OCI-LY1 (cell line): ENCODE measurements around the gene CAMK1G.

Source experiments
- H2AFZ ChIP-seq: fragments of 200-600 bp; sonication (generic), shearing (Covaris generic); 2 replicates; pipeline ENCODE4 v1.6.0; 2014; ENCODE audit warnings: antibody characterized with exemption, mild to moderate bottlenecking, low read length
- H3F3A ChIP-seq: fragments of 200-600 bp; sonication (generic), shearing (Covaris generic); 2 replicates; pipeline ENCODE4 v1.6.0; 2014; ENCODE audit warnings: mild to moderate bottlenecking, antibody characterized with exemption, low read length, moderate library complexity; ENCODE audit not compliant: insufficient read depth
- H3K27ac ChIP-seq: fragments of 200-600 bp; sonication (generic); 2 replicates; pipeline ENCODE4 v1.5.1; 2014; ENCODE audit warnings: low read length, mixed run types, mild to moderate bottlenecking, low read depth; ENCODE audit not compliant: poor library complexity, severe bottlenecking
- H3K27me3 ChIP-seq: fragments of 200-600 bp; sonication (generic); 2 replicates; pipeline ENCODE4 v1.6.0; 2014; ENCODE audit warnings: antibody characterized with exemption, mild to moderate bottlenecking, low read length, moderate library complexity; ENCODE audit not compliant: insufficient read depth
- H3K36me3 ChIP-seq: fragments of 200-600 bp; sonication (generic); 2 replicates; pipeline ENCODE4 v1.6.1; 2014; ENCODE audit warnings: mild to moderate bottlenecking, antibody characterized with exemption, low read length, moderate library complexity, mixed read lengths; ENCODE audit not compliant: insufficient read depth
- H3K4me1 ChIP-seq: fragments of 200-600 bp; sonication (generic); 2 replicates; pipeline ENCODE4 v1.5.1; 2014; ENCODE audit warnings: mild to moderate bottlenecking, low read length, moderate library complexity; ENCODE audit not compliant: insufficient read depth, severe bottlenecking
- H3K4me2 ChIP-seq: fragments of 200-600 bp; sonication (generic), shearing (Covaris generic); 2 replicates; pipeline ENCODE4 v1.6.1; 2014; ENCODE audit warnings: low read length
- H3K4me3 ChIP-seq: fragments of 200-600 bp; sonication (generic); 2 replicates; pipeline ENCODE4 v1.5.1; 2014; ENCODE audit warnings: low read length, low read depth, mild to moderate bottlenecking, mixed read lengths; ENCODE audit not compliant: poor library complexity, severe bottlenecking
- H3K79me2 ChIP-seq: fragments of 200-600 bp; shearing (Covaris generic); 2 replicates; pipeline ENCODE4 v1.6.1; 2016; ENCODE audit warnings: mixed run types, low read length, mixed read lengths; ENCODE audit not compliant: insufficient read depth
- H3K9ac ChIP-seq: fragments of 200-600 bp; sonication (generic), shearing (Covaris generic); 2 replicates; pipeline ENCODE4 v1.6.1; 2014; ENCODE audit warnings: mild to moderate bottlenecking, low read length, mixed read lengths
- H3K9me2 ChIP-seq: fragments of 200-600 bp; sonication (generic), shearing (Covaris generic); 2 replicates; pipeline ENCODE4 v1.6.1; 2014; ENCODE audit warnings: low read depth, mild to moderate bottlenecking, low read length, mixed read lengths
- H3K9me3 ChIP-seq: fragments of 200-600 bp; shearing (Covaris generic); 2 replicates; pipeline ENCODE4 v1.6.1; 2014; ENCODE audit warnings: low read length, mixed read lengths
- H4K20me1 ChIP-seq: fragments of 200-600 bp; sonication (generic), shearing (Covaris generic); 2 replicates; pipeline ENCODE4 v1.6.0; 2016; ENCODE audit warnings: mild to moderate bottlenecking, low read length; ENCODE audit not compliant: insufficient read depth
- CTCF ChIP-seq: fragments of 200-600 bp; sonication (generic), shearing (Covaris generic); IDR thresholded peaks from 2 replicates; pipeline ENCODE4 v1.5.1; 2017; ENCODE audit warnings: mild to moderate bottlenecking, antibody characterized with exemption, low read length, moderate library complexity, mixed read lengths
- EZH2 ChIP-seq: fragments of 200-600 bp; sonication (generic), shearing (Covaris generic); IDR thresholded peaks from 2 replicates; pipeline ENCODE4 v1.8.0; 2017; ENCODE audit warnings: borderline replicate concordance, mixed run types, mild to moderate bottlenecking, antibody characterized with exemption, low read length, moderate library complexity, mixed read lengths

Gene CAMK1G

GRCh38 chr1:209618291-209618690, 34.8 kb downstream of the CAMK1G start:
- H4K20me1 ChIP-seq, result no peaks in the 10 kb centered on the region
- no peaks in the 10 kb centered on the region for H3K9me3 ChIP-seq
- no peak overlapping the region for H3K27ac ChIP-seq
- H3K27me3 ChIP-seq, result no peaks in the 10 kb centered on the region
- H2AFZ ChIP-seq, result no peak overlapping the region
- no peaks in the 10 kb centered on the region for H3K79me2 ChIP-seq
- H3F3A ChIP-seq, result no peaks in the 10 kb centered on the region
- H3K4me1 ChIP-seq, result no peaks in the 10 kb centered on the region
- H3K36me3 ChIP-seq, result no peaks in the 10 kb centered on the region
- H3K9me2 ChIP-seq, result no peaks in the 10 kb centered on the region
- H3K9ac ChIP-seq, result no peak overlapping the region
- H3K4me3 ChIP-seq, result no peak overlapping the region
- no peak overlapping the region for H3K4me2 ChIP-seq
- no peak for TF ChIP-seq EZH2
- TF ChIP-seq CTCF, result no peak

GRCh38 chr1:209618756-209619420, 35.4 kb downstream of the CAMK1G start:
- TF ChIP-seq CTCF (no peak), EZH2 (no peak)
- Histone ChIP-seq H3K4me3 (no peak overlapping the region), H3F3A (no peaks in the 10 kb centered on the region), H3K9me2 (no peaks in the 10 kb centered on the region), H3K27me3 (no peaks in the 10 kb centered on the region), H2AFZ (no peak overlapping the region), H3K9me3 (no peaks in the 10 kb centered on the region), H3K79me2 (no peaks in the 10 kb centered on the region), H3K27ac (no peak overlapping the region), H3K9ac (no peak overlapping the region), H4K20me1 (no peaks in the 10 kb centered on the region), H3K4me2 (no peak overlapping the region), H3K36me3 (no peaks in the 10 kb centered on the region), H3K4me1 (no peaks in the 10 kb centered on the region)

- H3K9me2 ChIP-seq, result no peaks in the 10 kb centered on the region
- no peaks in the 10 kb centered on the region for H3K79me2 ChIP-seq
- H2AFZ ChIP-seq, result no peak overlapping the region
- H3K4me2 ChIP-seq, result no peak overlapping the region
- H3K36me3 ChIP-seq, result no peaks in the 10 kb centered on the region
- H3K27ac ChIP-seq, result no peak overlapping the region
- H3K4me1 ChIP-seq, result no peaks in the 10 kb centered on the region
- TF ChIP-seq CTCF, result no peak
- no peak for TF ChIP-seq EZH2
- H3K9ac ChIP-seq, result no peak overlapping the region
- H3K4me3 ChIP-seq, result no peak overlapping the region
- no peaks in the 10 kb centered on the region for H4K20me1 ChIP-seq
- no peaks in the 10 kb centered on the region for H3K9me3 ChIP-seq
- no peaks in the 10 kb centered on the region for H3F3A ChIP-seq
- H3K27me3 ChIP-seq, result 0 out of 2 replicates have a peak, but pooled peaks cover 4% of the 10 kb centered on the region
These were observed 36.4 kb downstream of the CAMK1G start for GRCh38 chr1:209619696-209620486.
